NK-92 treated with Interleukin-12 subunit alpha and Interleukin-12 subunit beta, amount 100 ng/mL, for 24 hours (cell line): Measurements from ENCODE around the gene CDH23.

ENCODE experiments used
- DNase-seq: peaks from one replicate; lab custom pipeline; 2025; lab: John Stamatoyannopoulos, UW

CDH23 gene

GRCh38 chr10:71565284-71566000, 168.7 kb downstream of the CDH23 start:
- no peak for DNase-seq

- no peak for DNase-seq
Observed at GRCh38 chr10:71567006-71567405, 170.3 kb downstream of the CDH23 start.

- DNase-seq: no peak
Observed at GRCh38 chr10:71568896-71569492, 172.3 kb downstream of the CDH23 start.

- peak; percentile 46 for DNase-seq
Observed at GRCh38 chr10:71569775-71570588, 173.3 kb downstream of the CDH23 start.

GRCh38 chr10:71571460-71572175, 174.9 kb downstream of the CDH23 start:
- no peak for DNase-seq

- no peak for DNase-seq
Observed at GRCh38 chr10:71572962-71573361, 176.2 kb downstream of the CDH23 start.

- no peak for DNase-seq
Observed at GRCh38 chr10:71573562-71574518, 177.1 kb downstream of the CDH23 start.

- DNase-seq: no peak
Observed at GRCh38 chr10:71575451-71575850, 178.7 kb downstream of the CDH23 start.

- DNase-seq: no peak
Observed at GRCh38 chr10:71575934-71576801, 179.4 kb downstream of the CDH23 start.

- no peak for DNase-seq
Observed at GRCh38 chr10:71576842-71577241, 180.1 kb downstream of the CDH23 start.

- DNase-seq: no peak
Observed at GRCh38 chr10:71577345-71577744, 180.6 kb downstream of the CDH23 start.

GRCh38 chr10:71578069-71578468, 181.3 kb downstream of the CDH23 start:
- no peak for DNase-seq

- DNase-seq: no peak
Observed at GRCh38 chr10:71579668-71580067, 182.9 kb downstream of the CDH23 start.

GRCh38 chr10:71580415-71580814, 183.7 kb downstream of the CDH23 start:
- no peak for DNase-seq

GRCh38 chr10:71580926-71581325, 184.2 kb downstream of the CDH23 start:
- DNase-seq: no peak

- no peak for DNase-seq
Observed at GRCh38 chr10:71581376-71581775, 184.7 kb downstream of the CDH23 start.

- DNase-seq: no peak
Observed at GRCh38 chr10:71582019-71582418, 185.3 kb downstream of the CDH23 start.

- no peak for DNase-seq
Observed at GRCh38 chr10:71582506-71583475, 186.1 kb downstream of the CDH23 start.

GRCh38 chr10:71584461-71584860, 187.7 kb downstream of the CDH23 start:
- DNase-seq: no peak
